Neural cell (in vitro differentiated cells): ENCODE data around the gene NDST4. TPM values are rescaled to one million over a fixed set of nuclear protein-coding genes. Genes with fewer than 3 reads are reported as not detected.

Experiments used
- H2AFZ ChIP-seq: fragments of 200-600, 300-800 bp; sonication (generic), shearing (Covaris generic); 2 replicates; pipeline ENCODE4 v1.6.0; 2014; ENCODE audit warnings: low read depth, mild to moderate bottlenecking, antibody characterized with exemption, low read length, moderate library complexity
- H3F3A ChIP-seq: fragments of 200-600 bp; shearing (Covaris generic); 2 replicates; pipeline ENCODE4 v1.6.1; 2016; ENCODE audit warnings: mild to moderate bottlenecking, moderate library complexity, mixed read lengths, antibody characterized with exemption, low read length; ENCODE audit not compliant: insufficient read depth, poor library complexity, severe bottlenecking
- H3K27ac ChIP-seq: fragments of 200-600, 300-800 bp; sonication (generic), shearing (Covaris generic); 2 replicates; pipeline ENCODE4 v1.5.1; 2014; ENCODE audit warnings: mild to moderate bottlenecking, low read length, moderate library complexity
- H3K27me3 ChIP-seq: fragments of 300-800, 200-600 bp; sonication (generic), shearing (Covaris generic); 2 replicates; pipeline ENCODE4 v1.6.0; 2014; ENCODE audit warnings: mild to moderate bottlenecking, low read depth, low read length, moderate library complexity; ENCODE audit not compliant: insufficient read depth
- H3K36me3 ChIP-seq: fragments of 300-800, 200-600 bp; sonication (generic), shearing (Covaris generic); 2 replicates; pipeline ENCODE4 v1.5.1; 2014; ENCODE audit warnings: mild to moderate bottlenecking, antibody characterized with exemption, low read length, moderate library complexity; ENCODE audit not compliant: insufficient read depth
- H3K4me2 ChIP-seq: fragments of 300-800, 200-600 bp; sonication (generic), shearing (Covaris generic); 2 replicates; pipeline ENCODE4 v1.6.0; 2014; ENCODE audit warnings: mild to moderate bottlenecking, low read length
- H3K4me3 ChIP-seq: fragments of 300-800, 200-600 bp; sonication (generic), shearing (Covaris generic); 2 replicates; pipeline ENCODE4 v1.5.1; 2014; ENCODE audit warnings: mild to moderate bottlenecking, low read length, moderate library complexity
- H3K79me2 ChIP-seq: fragments of 200-600 bp; shearing (Covaris generic); replicated peaks from 2 replicates; pipeline ENCODE4 v1.6.0; 2014; ENCODE audit warnings: mild to moderate bottlenecking, low read length, moderate library complexity; ENCODE audit not compliant: insufficient read depth
- H3K9ac ChIP-seq: fragments of 300-800, 200-600 bp; sonication (generic), shearing (Covaris generic); 2 replicates; pipeline ENCODE4 v1.6.1; 2016; ENCODE audit warnings: mild to moderate bottlenecking, low read length, mixed read lengths
- H3K9me2 ChIP-seq: fragments of 200-600 bp; shearing (Covaris generic); 2 replicates; pipeline ENCODE4 v1.6.1; 2016; ENCODE audit warnings: mild to moderate bottlenecking, low read length, mixed read lengths; ENCODE audit not compliant: insufficient read depth
- H3K9me3 ChIP-seq: fragments of 200-600, 300-800 bp; sonication (generic), shearing (Covaris generic); 2 replicates; pipeline ENCODE4 v1.6.1; 2016; ENCODE audit warnings: mild to moderate bottlenecking, mixed run types, low read length, moderate library complexity, mixed read lengths
- H4K20me1 ChIP-seq: fragments of 200-600 bp; shearing (Covaris generic); 2 replicates; pipeline ENCODE4 v1.6.1; 2016; ENCODE audit warnings: mild to moderate bottlenecking, mixed run types; ENCODE audit not compliant: insufficient read depth
- EP300 ChIP-seq: fragments of 450-650 bp; conservative IDR thresholded peaks from 2 replicates; pipeline ENCODE4 v1.6.1; 2014; ENCODE audit warnings: antibody characterized with exemption, mild to moderate bottlenecking, moderate library complexity; ENCODE audit not compliant: poor library complexity, severe bottlenecking
- EZH2 ChIP-seq: fragments of 200-600, 300-800 bp; shearing (Covaris generic), sonication (generic); IDR thresholded peaks from 2 replicates; pipeline ENCODE4 v1.6.1; 2014; ENCODE audit warnings: antibody characterized with exemption, low read length, borderline replicate concordance, mild to moderate bottlenecking; ENCODE audit not compliant: insufficient read depth, poor library complexity, severe bottlenecking
- MXI1 ChIP-seq: fragments of 450-650 bp; conservative IDR thresholded peaks from 2 replicates; pipeline ENCODE4 v1.6.1; 2014; ENCODE audit warnings: antibody characterized with exemption, mild to moderate bottlenecking; ENCODE audit not compliant: poor library complexity, severe bottlenecking
- POLR2AphosphoS5 ChIP-seq: IDR thresholded peaks from 2 replicates; pipeline ENCODE4 v1.6.1; 2012
- RAD21 ChIP-seq: fragments of 450-650 bp; conservative IDR thresholded peaks from 2 replicates; pipeline ENCODE4 v1.6.1; 2014; ENCODE audit warnings: antibody characterized with exemption, mild to moderate bottlenecking, moderate library complexity
- SMC3 ChIP-seq: fragments of 450-650 bp; conservative IDR thresholded peaks from 2 replicates; pipeline ENCODE4 v1.6.1; 2014; ENCODE audit warnings: antibody characterized with exemption, mild to moderate bottlenecking, moderate library complexity; ENCODE audit not compliant: poor library complexity
- TAF1 ChIP-seq: IDR thresholded peaks from 2 replicates; pipeline ENCODE4 v1.6.1; 2012; ENCODE audit warnings: low read depth
- polyA plus RNA-seq: library from polyadenylated mRNA; depleted of rRNA; stranded (reverse); fragments of >200 nt; gene quantifications from 2 replicates; pipeline ENCODE4 v1.2.3, GENCODE V29; 2014
- TF ChIP-seq, protein P1 (sequence below): fragments of 450-650 bp; IDR thresholded peaks from 2 replicates; pipeline ENCODE4 v1.5.1; 2014; ENCODE audit warnings: antibody characterized with exemption, mild to moderate bottlenecking, moderate library complexity; ENCODE audit not compliant: poor library complexity, severe bottlenecking
- TF ChIP-seq, protein P2 (sequence below): IDR thresholded peaks from 2 replicates; pipeline ENCODE4 v1.6.1; 2012; ENCODE audit warnings: borderline replicate concordance

The NDST4 gene
- polyA plus RNA-seq, 1 donor from 2014 or later, result 1.3 TPM

DNA sequence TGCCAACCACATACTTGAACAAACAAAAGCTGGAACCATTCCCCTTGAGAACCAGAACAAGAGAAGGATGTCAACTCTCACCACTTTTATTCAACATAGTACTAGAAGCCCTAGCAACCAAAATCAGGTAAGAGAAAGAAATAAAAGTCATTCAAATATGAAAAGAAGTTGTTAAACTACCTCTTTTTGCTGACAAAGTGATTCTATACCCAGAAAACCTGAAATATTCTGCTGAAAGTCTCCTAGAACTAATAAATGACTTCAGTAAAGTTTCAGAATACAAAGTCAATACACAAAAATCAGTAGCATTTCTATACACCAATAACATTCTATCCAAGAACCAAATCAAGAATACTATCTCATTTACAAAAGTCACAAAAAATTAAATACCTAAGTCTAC, 327.9 kb downstream of the NDST4 start:
- Histone ChIP-seq H4K20me1 (no peaks in the 10 kb centered on the region), H3K9ac (no peak overlapping the region), H3K4me3 (no peak overlapping the region), H3K9me2 (no peaks in the 10 kb centered on the region), H2AFZ (no peak overlapping the region), H3K27ac (no peak overlapping the region), H3K4me2 (no peak overlapping the region), H3F3A (no peaks in the 10 kb centered on the region), H3K9me3 (no peaks in the 10 kb centered on the region), H3K27me3 (no peaks in the 10 kb centered on the region), H3K79me2 (no peaks in the 10 kb centered on the region), H3K36me3 (no peaks in the 10 kb centered on the region)
- TF ChIP-seq MXI1, result no peak
- TF ChIP-seq POLR2AphosphoS5, result no peak
- TF ChIP-seq EP300, result no peak
- no peak for TF ChIP-seq RAD21
- TF ChIP-seq, protein P1, sequence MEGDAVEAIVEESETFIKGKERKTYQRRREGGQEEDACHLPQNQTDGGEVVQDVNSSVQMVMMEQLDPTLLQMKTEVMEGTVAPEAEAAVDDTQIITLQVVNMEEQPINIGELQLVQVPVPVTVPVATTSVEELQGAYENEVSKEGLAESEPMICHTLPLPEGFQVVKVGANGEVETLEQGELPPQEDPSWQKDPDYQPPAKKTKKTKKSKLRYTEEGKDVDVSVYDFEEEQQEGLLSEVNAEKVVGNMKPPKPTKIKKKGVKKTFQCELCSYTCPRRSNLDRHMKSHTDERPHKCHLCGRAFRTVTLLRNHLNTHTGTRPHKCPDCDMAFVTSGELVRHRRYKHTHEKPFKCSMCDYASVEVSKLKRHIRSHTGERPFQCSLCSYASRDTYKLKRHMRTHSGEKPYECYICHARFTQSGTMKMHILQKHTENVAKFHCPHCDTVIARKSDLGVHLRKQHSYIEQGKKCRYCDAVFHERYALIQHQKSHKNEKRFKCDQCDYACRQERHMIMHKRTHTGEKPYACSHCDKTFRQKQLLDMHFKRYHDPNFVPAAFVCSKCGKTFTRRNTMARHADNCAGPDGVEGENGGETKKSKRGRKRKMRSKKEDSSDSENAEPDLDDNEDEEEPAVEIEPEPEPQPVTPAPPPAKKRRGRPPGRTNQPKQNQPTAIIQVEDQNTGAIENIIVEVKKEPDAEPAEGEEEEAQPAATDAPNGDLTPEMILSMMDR, result no peak
- no peak for TF ChIP-seq SMC3

DNA sequence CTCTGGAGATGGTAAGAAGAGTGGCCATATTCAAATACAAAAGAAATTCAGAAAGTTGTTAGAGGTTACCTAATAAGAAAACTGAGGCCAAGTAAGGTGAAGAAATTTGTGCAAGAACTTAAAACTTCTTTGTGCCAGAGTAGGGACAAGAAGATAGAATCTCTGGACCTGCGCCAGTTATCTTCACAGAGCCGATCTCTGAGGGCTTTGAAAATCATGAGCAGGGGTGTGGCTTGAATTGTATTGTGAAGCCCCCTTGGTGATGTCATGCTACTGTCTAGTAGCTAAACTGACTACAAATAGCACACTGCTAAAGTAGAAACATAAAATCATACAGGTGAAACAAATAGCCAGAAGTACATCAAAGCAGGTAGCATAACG, 330.2 kb downstream of the NDST4 start:
- TF ChIP-seq SMC3, result no peak
- TF ChIP-seq, protein P2, sequence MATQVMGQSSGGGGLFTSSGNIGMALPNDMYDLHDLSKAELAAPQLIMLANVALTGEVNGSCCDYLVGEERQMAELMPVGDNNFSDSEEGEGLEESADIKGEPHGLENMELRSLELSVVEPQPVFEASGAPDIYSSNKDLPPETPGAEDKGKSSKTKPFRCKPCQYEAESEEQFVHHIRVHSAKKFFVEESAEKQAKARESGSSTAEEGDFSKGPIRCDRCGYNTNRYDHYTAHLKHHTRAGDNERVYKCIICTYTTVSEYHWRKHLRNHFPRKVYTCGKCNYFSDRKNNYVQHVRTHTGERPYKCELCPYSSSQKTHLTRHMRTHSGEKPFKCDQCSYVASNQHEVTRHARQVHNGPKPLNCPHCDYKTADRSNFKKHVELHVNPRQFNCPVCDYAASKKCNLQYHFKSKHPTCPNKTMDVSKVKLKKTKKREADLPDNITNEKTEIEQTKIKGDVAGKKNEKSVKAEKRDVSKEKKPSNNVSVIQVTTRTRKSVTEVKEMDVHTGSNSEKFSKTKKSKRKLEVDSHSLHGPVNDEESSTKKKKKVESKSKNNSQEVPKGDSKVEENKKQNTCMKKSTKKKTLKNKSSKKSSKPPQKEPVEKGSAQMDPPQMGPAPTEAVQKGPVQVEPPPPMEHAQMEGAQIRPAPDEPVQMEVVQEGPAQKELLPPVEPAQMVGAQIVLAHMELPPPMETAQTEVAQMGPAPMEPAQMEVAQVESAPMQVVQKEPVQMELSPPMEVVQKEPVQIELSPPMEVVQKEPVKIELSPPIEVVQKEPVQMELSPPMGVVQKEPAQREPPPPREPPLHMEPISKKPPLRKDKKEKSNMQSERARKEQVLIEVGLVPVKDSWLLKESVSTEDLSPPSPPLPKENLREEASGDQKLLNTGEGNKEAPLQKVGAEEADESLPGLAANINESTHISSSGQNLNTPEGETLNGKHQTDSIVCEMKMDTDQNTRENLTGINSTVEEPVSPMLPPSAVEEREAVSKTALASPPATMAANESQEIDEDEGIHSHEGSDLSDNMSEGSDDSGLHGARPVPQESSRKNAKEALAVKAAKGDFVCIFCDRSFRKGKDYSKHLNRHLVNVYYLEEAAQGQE, result no peak
- no peak for TF ChIP-seq EZH2
- TF ChIP-seq TAF1, result no peak
- TF ChIP-seq, protein P1, result no peak
- Histone ChIP-seq H3F3A (no peaks in the 10 kb centered on the region), H3K79me2 (no peaks in the 10 kb centered on the region), H3K4me2 (no peak overlapping the region), H3K27me3 (no peaks in the 10 kb centered on the region), H3K9me3 (no peaks in the 10 kb centered on the region), H3K9me2 (no peaks in the 10 kb centered on the region), H3K4me3 (no peak overlapping the region), H3K27ac (no peak overlapping the region), H3K9ac (no peak overlapping the region), H3K36me3 (no peaks in the 10 kb centered on the region), H2AFZ (no peak overlapping the region), H4K20me1 (no peaks in the 10 kb centered on the region)
